HEK293T (cell line): Measurements from ENCODE around the gene B4GAT1.

Experiments used
- BHLHE40 ChIP-seq: fragments of 450-650 bp; IDR thresholded peaks from 2 replicates; pipeline ENCODE4 v1.6.1; 2016; ENCODE audit warnings: mild to moderate bottlenecking, moderate library complexity, borderline replicate concordance
- FOXK2 ChIP-seq: fragments of 450-650 bp; IDR thresholded peaks from 2 replicates; pipeline ENCODE4 v1.6.1; 2016; ENCODE audit warnings: mild to moderate bottlenecking
- FOXM1 ChIP-seq: fragments of 450-650 bp; IDR thresholded peaks from 2 replicates; pipeline ENCODE4 v1.6.1; 2017; ENCODE audit warnings: mild to moderate bottlenecking, borderline replicate concordance
- PKNOX1 ChIP-seq: fragments of 450-650 bp; IDR thresholded peaks from 2 replicates; pipeline ENCODE4 v1.6.1; 2016
- SP1 ChIP-seq: fragments of 450-650 bp; IDR thresholded peaks from 2 replicates; pipeline ENCODE4 v1.6.1; 2017
- SUZ12 ChIP-seq: fragments of 450-650 bp; IDR thresholded peaks from 2 replicates; pipeline ENCODE4 v1.6.1; 2016; ENCODE audit warnings: mild to moderate bottlenecking
- ZNF384 ChIP-seq: fragments of 450-650 bp; IDR thresholded peaks from 2 replicates; pipeline ENCODE4 v1.6.1; 2016

GRCh38 chr11:66317723-66318599 is 29.5 kb downstream of the B4GAT1 start:
- TF ChIP-seq SP1 (no peak), SUZ12 (no peak), FOXK2 (no peak), PKNOX1 (no peak), FOXM1 (no peak), ZNF384 (no peak), BHLHE40 (no peak)
